Heart right ventricle (tissue), 16 donors: Measurements from ENCODE around the gene RGP1. TPM values are rescaled to one million over a fixed set of nuclear protein-coding genes. Genes with fewer than 3 reads are reported as not detected.

ENCODE experiments used
- ATAC-seq, 8 donors: fragments of 200-7000 bp; cut with Tn5 transposase; one replicate each; pipeline ENCODE4 v1.9.1; 2020; ENCODE audit warnings: mild to moderate bottlenecking in 8 of 8, moderate library complexity in 8 of 8, moderate number of reproducible peaks in 1 of 8
- DNase-seq, 2 donors: peaks; one replicate each; pipeline ENCODE4 v3.0.0-alpha.2; 2020
- H3K27ac ChIP-seq, 10 donors: fragments of 200-600 bp; sonication (generic) in 2 of 10; one replicate each; pipeline versions ENCODE4 v1.5.0 to v1.8.0; 2020 to 2022; ENCODE audit warnings: mild to moderate bottlenecking in 3 of 10
- H3K27me3 ChIP-seq, 7 donors: fragments of 200-600 bp; one replicate each; pipeline ENCODE4 v1.8.0; 2021 to 2022; ENCODE audit warnings: mild to moderate bottlenecking in 2 of 7
- H3K36me3 ChIP-seq, 9 donors: fragments of 200-600 bp; sonication (generic) in 1 of 9; one replicate each; pipeline versions ENCODE4 v1.5.0 to v1.8.0; 2020 to 2022; ENCODE audit warnings: mild to moderate bottlenecking in 2 of 9
- H3K4me1 ChIP-seq, 9 donors: fragments of 200-600 bp; sonication (generic) in 1 of 9; one replicate each; pipeline versions ENCODE4 v1.5.0 to v1.8.0; 2020 to 2022; ENCODE audit warnings: mild to moderate bottlenecking in 4 of 9
- H3K4me3 ChIP-seq, 10 donors: fragments of 200-600 bp; sonication (generic) in 2 of 10; one replicate each; pipeline versions ENCODE4 v1.5.0 to v1.8.0; 2020 to 2022; ENCODE audit warnings: mild to moderate bottlenecking in 7 of 10, moderate library complexity in 2 of 10
- H3K9me3 ChIP-seq, 11 donors: fragments of 200-600 bp in 10 of 11; sonication (generic) in 2 of 11; one replicate each; pipeline versions ENCODE4 v1.5.0 to v1.8.0; 2013 to 2022; ENCODE audit warnings: mild to moderate bottlenecking in 2 of 11, control low read depth in 1 of 11, moderate library complexity in 1 of 11
- CTCF ChIP-seq, 9 donors: fragments of 200-600 bp; sonication (generic) in 2 of 9; IDR thresholded peaks; one replicate each; pipeline versions ENCODE4 v1.5.0 to v1.8.0; 2021 to 2022; ENCODE audit warnings: antibody characterized with exemption in 9 of 9, mild to moderate bottlenecking in 5 of 9, moderate library complexity in 1 of 9
- WGBS, 2 donors: extraction: QIAGEN DNeasy Blood & Tissue Kit; methylation state at CpG; one replicate each; pipeline ENCODE4 v1.1.7; 2013; ENCODE audit warnings: inconsistent platforms in 1 of 2; 5-methylcytosine and 5-hydroxymethylcytosine counted together
- intact Hi-C, 10 donors: fragments of 100-400 bp; cut with DNase I; formaldehyde crosslinking; loops; one replicate each; pipeline versions ENCODE4 v1.11.1 to v1.14.2; 2022
- polyA plus RNA-seq, 2 donors: library from polyadenylated mRNA; stranded (reverse); fragments of 200-250 nt; gene quantifications; one replicate each; pipeline ENCODE4 v1.2.3, GENCODE V29; 2013
- total RNA-seq, 10 donors: library from RNA; stranded (reverse); fragmentation: NEBNext Ultra II Directional in 3 of 10; extraction: Animal tissue kit (Norgen Biotek cat#: 25700) in 3 of 10; gene quantifications; one replicate each; pipeline versions ENCODE4 v1.2.1 to v1.2.4, GENCODE V29; 2021 to 2023
- donor health status: Arrhythmogenic right ventricular cardiomyopathy.
- donor health status: ischemic (EF 13 %, LVEDD 7.1; RV severe dilation, severe dysfunction).
- donor health status: healthy with polysubstance abuse.
- donor health status: DM: no; HTN: yes; CAD: no.
- donor health status: DM: no; HTN: no; CAD: no.
- donor health status: ischemic (EF 25% LVEDD 6.9; RV normal size, moderate dysfunction).
- donor health status: ischemic (EF 25% LVEDD 5.7; RV mildly dilated, moderate dysfunction).
- donor health status: healthy.
- donor health status: DM: yes; HTN: yes; CAD: no.
- donor health status: Ischemic cardiomyopathy.
- donor health status: ischemic (EF 35%, LVEDD 5.7; RV mildly dilated, moderate dysfunction).
- donor health status: nonischemic (EF 11% LVEDD 7.7; RV severe dilation, severe dysfunction).
- donor health status: DM: yes; HTN: yes; CAD: no.
- donor health status: PGD.
- donor health status: ischemic (EF 29% LVEDD 5.4; RV normal size, mild dysfunction).
- donor health status: nonischemic (EF 23%, LVEDD 6.1; RV moderate dilation, normal function).

RGP1 gene
- total and polyA plus RNA-seq, 12 donors = 8.2 to 39.4 (median 32.1) TPM

- DNase-seq (no peak), ATAC-seq (no peak)
- 93% methylated on average over 8 of the region's 8 CpGs for WGBS, 2 donors
- no peak overlapping the region for H3K4me3 ChIP-seq
- no peak overlapping the region for H3K27ac ChIP-seq
- TF ChIP-seq CTCF (IDR thresholded peaks at IDR 0.05) = no peak
- intact Hi-C loops = loop anchor here in 2 of 10 donors (10.0 kb wide), 1 partner anchor 59 kb away; the partner anchor contains the start of gene ARHGEF39 (in 2 of the 2)
- H3K36me3 ChIP-seq = peaks cover 10 to 87% (median 60%) of the 10 kb centered on the region in 9 donors
- H3K9me3 ChIP-seq = no peaks in the 10 kb centered on the region
- H3K27me3 ChIP-seq = no peaks in the 10 kb centered on the region
- H3K4me1 ChIP-seq = peaks cover 22 to 36% (median 32%) of the 10 kb centered on the region in 9 donors
Observed at GRCh38 chr9:35723908-35724307, 25.2 kb upstream of the RGP1 start.

- no peak for TF ChIP-seq CTCF (IDR thresholded peaks at IDR 0.05)
- Histone ChIP-seq H3K9me3 (no peaks in the 10 kb centered on the region), H3K4me3 (no peak overlapping the region), H3K27ac (no peak overlapping the region), H3K36me3 (peaks cover 0 to 75% (median 46%) of the 10 kb centered on the region in 9 donors), H3K27me3 (no peaks in the 10 kb centered on the region), H3K4me1 (peaks cover 35 to 51% (median 46%) of the 10 kb centered on the region in 9 donors)
- ATAC-seq (no peak), DNase-seq (no peak)
- intact Hi-C loops = loop anchor here in 7 of 10 donors (5.0 to 10.0 kb wide), 5 partner anchors 33 to 123 kb away; partner anchors contain the start of genes ARHGEF39 (in 2 of the 7), CCDC107 (in 1 of the 7) and RMRP (in 1 of the 7)
- WGBS, 2 donors = 90 to 92% methylated on average over 11 of the region's 11 CpGs
Observed at GRCh38 chr9:35725362-35725761, 23.7 kb upstream of the RGP1 start.

- intact Hi-C loops = loop anchor here in 7 of 10 donors (5.0 to 10.0 kb wide), 5 partner anchors 35 to 125 kb away; partner anchors contain the start of genes ARHGEF39 (in 2 of the 7), CCDC107 (in 1 of the 7) and RMRP (in 1 of the 7)
- peaks cover 0 to 60% (median 30%) of the 10 kb centered on the region in 9 donors for H3K36me3 ChIP-seq
- H3K9me3 ChIP-seq = no peaks in the 10 kb centered on the region
- 29 to 32% methylated on average over 3 of the region's 3 CpGs for WGBS, 2 donors
- H3K27ac ChIP-seq = peak overlapping the region; percentile 60 to 99 (median 98)
- TF ChIP-seq CTCF (IDR thresholded peaks at IDR 0.05) = peak in 4 of 9 donors; percentile 8 to 53 (median 50)
- H3K4me3 ChIP-seq = peak overlapping the region in 2 of 10 donors; percentile 71 to 90
- DNase-seq (peak; percentile 38 to 60), ATAC-seq (peak; percentile 29 to 70 (median 50))
- no peaks in the 10 kb centered on the region for H3K27me3 ChIP-seq
- H3K4me1 ChIP-seq = peaks cover 44 to 61% (median 55%) of the 10 kb centered on the region in 9 donors
Observed at GRCh38 chr9:35726931-35727330, 22.2 kb upstream of the RGP1 start.

- ATAC-seq (no peak), DNase-seq (no peak)
- Histone ChIP-seq H3K27ac (peak overlapping the region; percentile 60 to 99 (median 98)), H3K27me3 (no peaks in the 10 kb centered on the region), H3K4me3 (peak overlapping the region in 9 of 10 donors; percentile 13 to 92 (median 71)), H3K4me1 (peaks cover 44 to 62% (median 55%) of the 10 kb centered on the region in 9 donors), H3K36me3 (peaks cover 0 to 52% (median 24%) of the 10 kb centered on the region in 9 donors), H3K9me3 (no peaks in the 10 kb centered on the region)
- TF ChIP-seq CTCF (IDR thresholded peaks at IDR 0.05) = no peak
- 14 to 17% methylated on average over 5 of the region's 5 CpGs for WGBS, 2 donors
- intact Hi-C loops = loop anchor here in 8 of 10 donors (1.0 to 10.0 kb wide), 8 partner anchors 35 to 125 kb away; partner anchors contain the start of genes ARHGEF39 (in 2 of the 8), CCDC107 (in 2 of the 8) and RMRP (in 2 of the 8)
Observed at GRCh38 chr9:35727676-35728040, 21.4 kb upstream of the RGP1 start.
